Neural cell (in vitro differentiated cells): ENCODE data around the gene C5orf46.

Source experiments
- CTCF ChIP-seq: fragments of 450-650 bp; IDR thresholded peaks from 2 replicates; pipeline ENCODE4 v1.5.1; 2014; ENCODE audit warnings: antibody characterized with exemption, mild to moderate bottlenecking, moderate library complexity; ENCODE audit not compliant: poor library complexity, severe bottlenecking
- EZH2 ChIP-seq: fragments of 200-600, 300-800 bp; shearing (Covaris generic), sonication (generic); IDR thresholded peaks from 2 replicates; pipeline ENCODE4 v1.6.1; 2014; ENCODE audit warnings: antibody characterized with exemption, low read length, borderline replicate concordance, mild to moderate bottlenecking; ENCODE audit not compliant: insufficient read depth, poor library complexity, severe bottlenecking
- POLR2AphosphoS5 ChIP-seq: IDR thresholded peaks from 2 replicates; pipeline ENCODE4 v1.6.1; 2012
- REST ChIP-seq: IDR thresholded peaks from 2 replicates; pipeline ENCODE4 v1.6.1; 2012; ENCODE audit warnings: borderline replicate concordance

GRCh38 chr5:147869112-147869511 lies 37.2 kb downstream of the C5orf46 start:
- TF ChIP-seq CTCF (no peak), POLR2AphosphoS5 (no peak), EZH2 (no peak), REST (no peak)
